ENCODE data around the gene PCDHGB6. TPM values are rescaled to one million over a fixed set of nuclear protein-coding genes. Genes with fewer than 3 reads are reported as not detected.
"Not testable (repeated sequence)": the region's sequence is repeated elsewhere in the genome, so short reads cannot be mapped to it uniquely, and the experiment has no call there.

Gene PCDHGB6
- total RNA-seq, 1 experiment from 2014 or later: 0.21 TPM

DNA sequence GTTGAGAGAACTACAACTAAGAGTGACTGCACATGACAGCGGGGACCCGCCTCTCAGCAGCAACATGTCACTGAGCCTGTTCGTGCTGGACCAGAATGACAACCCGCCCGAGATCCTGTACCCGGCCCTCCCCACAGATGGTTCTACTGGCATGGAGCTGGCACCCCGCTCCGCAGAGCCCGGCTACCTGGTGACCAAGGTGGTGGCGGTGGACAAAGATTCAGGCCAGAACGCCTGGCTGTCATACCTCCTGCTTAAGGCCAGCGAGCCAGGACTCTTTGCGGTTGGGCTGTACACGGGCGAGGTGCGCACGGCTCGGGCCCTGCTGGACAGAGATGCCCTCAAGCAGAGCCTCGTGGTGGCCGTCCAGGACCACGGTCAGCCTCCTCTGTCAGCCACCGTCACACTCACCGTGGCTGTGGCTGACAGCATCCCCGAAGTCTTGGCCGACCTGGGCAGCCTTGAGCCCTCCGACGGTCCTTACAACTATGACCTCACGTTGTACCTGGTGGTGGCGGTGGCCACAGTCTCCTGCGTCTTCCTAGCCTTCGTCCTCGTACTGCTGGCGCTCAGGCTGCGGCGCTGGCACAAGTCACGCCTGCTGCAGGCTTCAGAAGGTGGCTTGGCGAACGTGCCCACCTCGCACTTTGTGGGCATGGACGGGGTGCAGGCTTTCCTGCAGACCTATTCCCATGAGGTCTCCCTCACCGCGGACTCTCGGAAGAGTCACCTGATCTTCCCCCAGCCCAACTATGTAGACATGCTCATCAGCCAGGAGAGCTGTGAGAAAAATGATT, 23.2 kb upstream of the PCDHGB6 start:
- no peak for DNase-seq (ENCODE audit: low read depth, low spot score)
- in situ Hi-C loops (cut with HindIII; ENCODE audit: low pct_unique_long_range_greater_than_20kb, low sequenced_read_pairs): no loop called here

DNA sequence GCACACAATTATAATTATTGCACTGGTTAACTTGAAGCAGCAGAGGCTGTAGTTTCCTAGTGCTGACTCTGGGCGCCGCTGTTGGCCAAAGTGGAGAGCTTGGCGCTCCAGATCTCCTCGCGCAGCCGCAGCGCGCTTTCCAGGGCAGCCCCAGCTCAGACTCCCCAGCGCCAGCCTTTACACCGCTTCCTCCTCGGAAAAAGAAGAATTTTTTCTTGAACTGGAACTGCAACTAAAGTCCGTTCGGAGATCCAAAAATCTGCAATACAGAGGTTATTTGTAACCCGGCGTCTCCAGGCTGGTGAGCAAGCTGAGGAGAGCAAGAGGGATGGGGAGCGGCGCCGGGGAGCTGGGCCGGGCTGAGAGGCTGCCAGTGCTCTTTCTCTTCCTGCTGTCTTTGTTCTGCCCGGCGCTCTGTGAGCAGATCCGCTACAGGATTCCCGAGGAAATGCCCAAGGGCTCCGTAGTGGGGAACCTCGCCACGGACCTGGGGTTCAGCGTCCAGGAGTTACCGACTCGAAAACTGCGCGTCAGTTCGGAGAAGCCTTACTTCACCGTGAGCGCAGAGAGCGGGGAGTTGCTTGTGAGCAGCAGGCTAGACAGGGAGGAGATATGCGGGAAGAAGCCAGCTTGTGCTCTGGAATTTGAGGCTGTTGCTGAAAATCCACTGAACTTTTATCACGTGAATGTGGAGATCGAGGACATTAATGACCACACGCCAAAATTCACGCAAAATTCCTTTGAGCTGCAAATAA, 20.1 kb upstream of the PCDHGB6 start, which contains the start of gene PCDHGB4:
Gene PCDHGB4 (plus strand): TSS at position 142 of the 755 bp plus-strand sequence. CDS start 187 bp downstream, at position 329.
- DNase-seq (ENCODE audit: low read depth, low spot score); in situ Hi-C loops (cut with HindIII; ENCODE audit: low pct_unique_long_range_greater_than_20kb, low sequenced_read_pairs): not testable (repeated sequence)

DNA sequence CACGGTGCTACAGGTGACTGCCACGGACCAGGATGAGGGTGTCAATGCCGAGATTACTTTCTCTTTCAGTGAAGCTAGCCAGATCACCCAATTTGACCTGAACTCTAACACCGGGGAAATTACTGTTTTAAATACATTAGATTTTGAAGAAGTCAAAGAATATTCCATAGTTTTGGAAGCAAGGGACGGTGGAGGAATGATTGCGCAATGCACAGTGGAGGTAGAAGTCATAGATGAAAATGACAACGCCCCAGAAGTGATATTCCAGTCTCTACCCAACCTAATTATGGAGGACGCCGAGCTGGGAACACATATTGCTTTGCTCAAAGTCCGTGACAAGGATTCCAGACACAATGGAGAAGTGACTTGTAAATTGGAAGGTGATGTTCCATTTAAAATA, 19.2 kb upstream of the PCDHGB6 start:
- in situ Hi-C loops (cut with HindIII; ENCODE audit: low pct_unique_long_range_greater_than_20kb, low sequenced_read_pairs): no loop called here
- DNase-seq (ENCODE audit: low read depth, low spot score): no peak

DNA sequence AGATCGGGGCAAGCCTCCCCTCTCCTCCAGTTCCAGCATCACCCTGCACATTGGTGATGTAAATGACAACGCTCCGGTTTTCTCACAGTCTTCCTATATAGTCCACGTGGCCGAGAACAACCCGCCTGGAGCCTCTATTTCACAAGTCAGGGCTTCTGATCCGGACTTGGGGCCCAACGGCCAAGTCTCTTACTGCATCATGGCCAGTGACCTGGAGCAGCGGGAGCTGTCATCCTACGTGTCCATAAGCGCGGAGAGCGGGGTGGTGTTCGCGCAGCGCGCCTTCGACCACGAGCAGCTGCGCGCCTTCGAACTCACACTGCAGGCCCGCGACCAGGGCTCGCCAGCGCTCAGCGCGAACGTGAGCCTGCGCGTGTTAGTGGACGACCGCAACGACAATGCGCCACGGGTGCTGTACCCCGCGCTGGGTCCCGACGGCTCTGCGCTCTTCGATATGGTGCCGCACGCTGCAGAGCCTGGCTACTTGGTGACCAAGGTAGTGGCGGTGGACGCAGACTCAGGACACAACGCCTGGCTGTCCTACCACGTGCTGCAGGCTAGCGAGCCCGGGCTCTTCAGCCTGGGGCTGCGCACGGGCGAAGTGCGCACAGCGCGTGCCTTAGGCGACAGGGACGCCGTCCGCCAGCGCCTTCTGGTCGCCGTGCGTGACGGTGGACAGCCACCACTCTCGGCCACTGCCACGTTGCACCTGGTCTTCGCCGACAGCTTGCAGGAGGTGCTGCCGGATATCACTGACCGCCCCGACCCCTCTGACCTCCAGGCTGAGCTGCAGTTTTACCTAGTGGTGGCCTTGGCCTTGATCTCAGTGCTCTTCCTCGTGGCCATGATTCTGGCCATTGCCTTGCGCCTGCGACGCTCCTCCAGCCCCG, 18.4 kb upstream of the PCDHGB6 start:
- in situ Hi-C loops (cut with HindIII; ENCODE audit: low pct_unique_long_range_greater_than_20kb, low sequenced_read_pairs): no loop called here
- no peak for DNase-seq (ENCODE audit: low read depth, low spot score)

DNA sequence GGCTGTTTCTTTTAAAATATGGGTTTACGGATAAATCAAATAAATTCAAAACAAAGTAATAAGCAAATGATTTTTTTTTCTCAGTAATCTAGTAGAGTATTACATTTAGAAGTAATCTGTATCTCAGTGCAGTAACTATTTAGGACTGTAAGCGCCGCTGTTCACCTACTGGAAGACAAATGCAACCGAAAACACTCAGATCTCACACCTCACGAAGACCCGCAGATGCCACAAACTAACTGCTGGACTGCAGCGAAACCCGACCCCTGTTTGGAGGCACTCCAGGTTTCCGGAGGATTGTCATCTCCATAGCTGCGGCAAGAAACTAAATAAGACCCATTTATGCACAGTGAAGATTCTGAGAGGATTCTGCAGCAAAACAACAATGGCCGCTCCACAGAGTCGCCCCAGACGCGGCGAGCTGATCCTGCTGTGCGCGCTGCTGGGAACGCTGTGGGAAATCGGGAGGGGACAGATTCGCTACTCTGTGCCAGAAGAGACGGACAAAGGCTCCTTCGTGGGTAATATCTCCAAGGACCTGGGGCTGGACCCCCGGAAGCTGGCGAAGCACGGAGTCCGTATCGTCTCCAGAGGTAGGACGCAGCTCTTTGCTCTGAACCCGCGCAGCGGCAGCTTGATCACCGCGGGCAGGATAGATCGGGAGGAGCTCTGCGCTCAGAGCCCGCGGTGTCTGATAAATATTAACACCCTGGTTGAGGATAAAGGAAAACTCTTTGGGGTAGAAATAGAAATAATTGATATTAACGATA, 15.2 kb upstream of the PCDHGB6 start, which contains the start of gene PCDHGA8:
Gene PCDHGA8 (plus strand): TSS at position 205 of the 770 bp plus-strand sequence. CDS start 181 bp downstream, at position 386.
- DNase-seq (ENCODE audit: low read depth, low spot score): no peak
- in situ Hi-C loops (cut with HindIII; ENCODE audit: low pct_unique_long_range_greater_than_20kb, low sequenced_read_pairs): no loop called here

DNA sequence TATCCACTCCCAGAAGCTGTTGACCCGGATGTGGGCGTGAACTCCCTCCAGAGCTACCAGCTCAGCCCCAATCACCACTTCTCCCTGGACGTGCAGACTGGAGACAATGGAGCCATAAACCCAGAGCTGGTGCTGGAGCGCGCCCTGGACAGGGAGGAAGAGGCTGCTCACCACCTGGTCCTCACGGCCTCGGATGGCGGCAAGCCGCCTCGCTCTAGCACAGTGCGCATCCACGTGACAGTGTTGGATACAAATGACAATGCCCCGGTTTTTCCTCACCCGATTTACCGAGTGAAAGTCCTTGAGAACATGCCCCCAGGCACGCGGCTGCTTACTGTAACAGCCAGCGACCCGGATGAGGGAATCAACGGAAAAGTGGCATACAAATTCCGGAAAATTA, 14.6 kb upstream of the PCDHGB6 start:
- in situ Hi-C loops (cut with HindIII; ENCODE audit: low pct_unique_long_range_greater_than_20kb, low sequenced_read_pairs): no loop called here
- DNase-seq (ENCODE audit: low read depth, low spot score): no peak

DNA sequence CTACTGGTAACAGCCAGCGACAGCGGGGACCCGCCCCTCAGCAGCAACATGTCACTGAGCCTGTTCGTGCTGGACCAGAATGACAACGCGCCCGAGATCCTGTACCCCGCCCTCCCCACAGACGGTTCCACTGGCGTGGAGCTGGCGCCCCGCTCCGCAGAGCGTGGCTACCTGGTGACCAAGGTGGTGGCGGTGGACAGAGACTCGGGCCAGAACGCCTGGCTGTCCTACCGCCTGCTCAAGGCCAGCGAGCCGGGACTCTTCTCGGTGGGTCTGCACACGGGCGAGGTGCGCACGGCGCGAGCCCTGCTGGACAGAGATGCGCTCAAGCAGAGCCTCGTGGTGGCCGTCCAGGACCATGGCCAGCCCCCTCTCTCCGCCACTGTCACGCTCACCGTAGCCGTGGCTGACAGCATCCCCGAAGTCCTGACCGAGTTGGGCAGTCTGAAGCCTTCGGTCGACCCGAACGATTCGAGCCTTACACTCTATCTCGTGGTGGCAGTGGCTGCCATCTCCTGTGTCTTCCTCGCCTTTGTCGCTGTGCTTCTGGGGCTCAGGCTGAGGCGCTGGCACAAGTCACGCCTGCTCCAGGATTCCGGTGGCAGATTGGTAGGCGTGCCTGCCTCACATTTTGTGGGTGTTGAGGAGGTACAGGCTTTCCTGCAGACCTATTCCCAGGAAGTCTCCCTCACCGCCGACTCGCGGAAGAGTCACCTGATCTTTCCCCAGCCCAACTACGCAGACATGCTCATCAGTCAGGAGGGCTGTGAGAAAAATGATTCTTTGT, 13.2 kb upstream of the PCDHGB6 start:
- in situ Hi-C loops (cut with HindIII; ENCODE audit: low pct_unique_long_range_greater_than_20kb, low sequenced_read_pairs): not testable (repeated sequence)

DNA sequence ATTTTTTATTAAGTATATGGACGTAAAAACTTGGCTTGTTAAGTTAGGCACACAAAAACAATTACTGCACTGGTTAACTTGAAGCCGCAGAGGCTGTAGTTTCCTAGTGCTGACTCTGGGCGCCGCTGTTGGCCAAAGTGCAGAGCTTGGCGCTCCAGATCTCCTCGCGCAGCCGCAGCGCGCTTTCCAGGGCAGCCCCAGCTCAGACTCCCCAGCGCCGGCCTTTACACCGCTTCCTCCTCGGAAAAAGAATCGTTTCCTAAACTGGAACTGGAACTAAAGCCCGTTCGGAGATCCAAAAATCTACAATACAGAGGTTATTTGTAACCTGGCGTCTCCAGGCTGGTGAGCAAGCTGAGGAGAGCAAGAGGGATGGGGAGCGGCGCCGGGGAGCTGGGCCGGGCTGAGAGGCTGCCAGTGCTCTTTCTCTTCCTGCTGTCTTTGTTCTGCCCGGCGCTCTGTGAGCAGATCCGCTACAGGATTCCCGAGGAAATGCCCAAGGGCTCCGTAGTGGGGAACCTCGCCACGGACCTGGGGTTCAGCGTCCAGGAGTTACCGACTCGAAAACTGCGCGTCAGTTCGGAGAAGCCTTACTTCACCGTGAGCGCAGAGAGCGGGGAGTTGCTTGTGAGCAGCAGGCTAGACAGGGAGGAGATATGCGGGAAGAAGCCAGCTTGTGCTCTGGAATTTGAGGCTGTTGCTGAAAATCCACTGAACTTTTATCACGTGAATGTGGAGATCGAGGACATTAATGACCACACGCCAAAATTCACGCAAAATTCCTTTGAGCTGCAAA, 9.9 kb upstream of the PCDHGB6 start, which contains the start of gene PCDHGB5:
Gene PCDHGB5 (plus strand): TSS at position 192 of the 796 bp plus-strand sequence. CDS start 181 bp downstream, at position 373.
- DNase-seq (ENCODE audit: low read depth, low spot score); in situ Hi-C loops (cut with HindIII; ENCODE audit: low pct_unique_long_range_greater_than_20kb, low sequenced_read_pairs): not testable (repeated sequence)

More for the DNA sequence above, 13.2 kb upstream of the PCDHGB6 start:
- DNase-seq (ENCODE audit: low read depth, low spot score): not testable (repeated sequence)

DNA sequence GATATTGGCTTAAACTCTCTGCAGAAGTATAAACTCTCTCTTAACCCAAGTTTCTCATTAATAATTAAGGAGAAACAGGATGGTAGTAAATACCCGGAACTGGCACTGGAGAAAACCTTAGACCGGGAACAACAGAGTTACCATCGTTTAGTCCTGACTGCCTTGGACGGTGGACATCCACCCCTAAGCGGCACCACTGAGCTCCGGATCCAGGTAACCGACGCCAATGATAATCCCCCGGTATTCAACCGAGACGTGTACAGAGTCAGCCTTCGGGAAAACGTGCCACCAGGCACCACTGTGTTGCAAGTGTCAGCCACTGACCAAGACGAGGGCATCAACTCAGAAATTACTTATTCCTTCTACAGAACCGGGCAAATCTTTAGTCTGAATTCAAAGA, 9.2 kb upstream of the PCDHGB6 start:
- DNase-seq (ENCODE audit: low read depth, low spot score): no peak
- in situ Hi-C loops (cut with HindIII; ENCODE audit: low pct_unique_long_range_greater_than_20kb, low sequenced_read_pairs): no loop called here

DNA sequence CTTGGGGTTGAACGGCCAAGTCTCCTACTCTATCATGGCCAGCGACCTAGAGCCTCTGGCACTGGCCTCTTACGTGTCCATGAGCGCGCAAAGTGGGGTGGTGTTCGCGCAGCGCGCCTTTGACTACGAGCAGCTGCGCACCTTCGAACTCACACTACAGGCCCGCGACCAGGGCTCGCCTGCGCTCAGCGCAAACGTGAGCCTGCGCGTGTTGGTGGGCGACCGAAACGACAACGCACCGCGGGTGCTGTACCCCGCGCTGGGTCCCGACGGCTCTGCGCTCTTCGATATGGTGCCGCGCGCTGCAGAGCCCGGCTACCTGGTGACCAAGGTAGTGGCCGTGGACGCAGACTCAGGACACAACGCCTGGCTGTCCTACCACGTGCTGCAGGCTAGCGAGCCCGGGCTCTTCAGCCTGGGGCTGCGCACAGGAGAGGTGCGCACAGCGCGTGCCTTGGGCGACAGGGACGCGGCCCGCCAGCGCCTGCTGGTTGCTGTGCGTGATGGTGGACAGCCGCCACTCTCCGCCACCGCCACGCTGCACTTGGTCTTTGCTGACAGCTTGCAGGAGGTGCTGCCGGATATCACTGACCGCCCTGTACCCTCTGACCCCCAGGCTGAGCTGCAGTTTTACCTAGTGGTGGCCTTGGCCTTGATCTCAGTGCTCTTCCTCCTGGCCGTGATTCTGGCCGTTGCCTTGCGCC, 8.1 kb upstream of the PCDHGB6 start:
- DNase-seq (ENCODE audit: low read depth, low spot score): no peak
- in situ Hi-C loops (cut with HindIII; ENCODE audit: low pct_unique_long_range_greater_than_20kb, low sequenced_read_pairs): no loop called here

DNA sequence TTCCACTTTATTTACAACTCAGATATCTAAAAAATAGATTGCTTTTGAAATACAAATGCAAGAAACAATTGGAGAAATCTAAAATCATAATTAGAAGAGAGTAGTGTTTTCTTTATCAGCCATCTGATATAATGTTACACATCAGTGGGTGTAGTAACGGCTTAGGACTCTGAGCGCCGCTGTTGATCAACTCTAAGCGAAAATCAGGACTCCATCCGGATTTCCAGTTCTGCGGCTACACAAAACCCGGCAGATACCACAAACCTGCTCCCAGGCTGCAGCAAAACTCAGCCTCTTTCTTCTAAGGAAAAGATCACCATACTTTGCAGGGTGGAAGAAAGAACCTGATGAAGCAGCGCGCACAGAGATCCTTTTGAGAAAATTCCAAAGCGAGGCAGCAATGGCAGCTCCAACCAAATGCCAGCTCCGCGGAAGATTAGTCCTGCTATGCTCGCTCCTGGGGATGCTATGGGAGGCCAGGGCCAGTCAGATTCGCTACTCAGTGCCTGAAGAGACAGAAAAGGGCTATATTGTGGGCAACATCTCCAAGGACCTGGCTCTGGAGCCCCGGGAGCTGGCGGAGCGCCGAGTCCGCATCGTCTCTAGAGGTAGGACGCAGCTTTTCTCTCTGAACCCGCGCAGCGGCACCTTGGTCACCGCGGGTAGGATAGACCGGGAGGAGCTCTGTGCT, 5.1 kb upstream of the PCDHGB6 start, which contains the start of gene PCDHGA9:
Gene PCDHGA9 (plus strand): TSS at position 226 of the 691 bp plus-strand sequence. CDS start 175 bp downstream, at position 401.
- in situ Hi-C loops (cut with HindIII; ENCODE audit: low pct_unique_long_range_greater_than_20kb, low sequenced_read_pairs): no loop called here
- DNase-seq (ENCODE audit: low read depth, low spot score): peak; percentile 23

DNA sequence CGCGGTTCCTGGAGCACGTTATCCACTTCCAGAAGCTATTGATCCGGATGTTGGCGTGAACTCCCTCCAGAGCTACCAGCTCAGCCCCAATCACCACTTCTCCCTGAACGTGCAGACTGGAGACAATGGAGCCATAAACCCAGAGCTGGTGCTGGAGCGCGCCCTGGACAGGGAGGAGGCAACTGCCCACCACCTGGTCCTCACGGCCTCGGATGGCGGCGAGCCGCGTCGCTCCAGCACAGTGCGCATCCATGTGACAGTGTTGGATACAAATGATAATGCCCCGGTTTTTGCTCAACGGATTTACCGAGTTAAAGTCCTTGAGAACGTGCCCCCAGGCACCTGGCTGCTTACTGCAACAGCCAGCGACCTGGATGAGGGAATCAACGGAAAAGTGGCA, 4.4 kb upstream of the PCDHGB6 start:
- in situ Hi-C loops (cut with HindIII; ENCODE audit: low pct_unique_long_range_greater_than_20kb, low sequenced_read_pairs): no loop called here
- DNase-seq (ENCODE audit: low read depth, low spot score): no peak

DNA sequence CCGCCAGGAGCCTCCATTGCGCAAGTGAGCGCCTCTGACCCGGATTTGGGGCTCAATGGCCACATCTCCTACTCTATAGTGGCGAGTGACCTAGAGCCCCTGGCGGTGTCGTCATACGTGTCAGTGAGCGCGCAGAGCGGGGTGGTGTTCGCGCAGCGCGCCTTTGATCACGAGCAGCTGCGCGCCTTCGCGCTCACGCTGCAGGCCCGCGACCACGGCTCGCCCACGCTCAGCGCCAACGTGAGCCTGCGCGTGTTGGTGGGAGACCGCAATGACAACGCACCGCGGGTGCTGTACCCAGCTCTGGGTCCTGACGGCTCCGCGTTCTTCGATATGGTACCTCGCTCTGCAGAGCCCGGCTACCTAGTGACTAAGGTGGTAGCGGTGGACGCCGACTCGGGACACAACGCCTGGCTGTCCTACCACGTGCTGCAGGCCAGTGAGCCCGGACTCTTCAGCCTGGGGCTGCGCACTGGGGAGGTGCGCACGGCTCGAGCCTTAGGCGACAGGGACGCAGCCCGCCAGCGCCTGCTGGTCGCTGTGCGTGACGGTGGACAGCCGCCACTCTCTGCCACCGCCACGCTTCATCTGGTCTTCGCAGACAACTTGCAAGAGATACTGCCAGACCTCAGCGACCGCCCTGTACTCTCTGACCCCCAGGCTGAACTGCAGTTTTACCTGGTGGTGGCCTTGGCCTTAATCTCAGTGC, 1.9 kb downstream of the PCDHGB6 start:
- DNase-seq (ENCODE audit: low read depth, low spot score): no peak
- in situ Hi-C loops (cut with HindIII; ENCODE audit: low pct_unique_long_range_greater_than_20kb, low sequenced_read_pairs): no loop called here

DNA sequence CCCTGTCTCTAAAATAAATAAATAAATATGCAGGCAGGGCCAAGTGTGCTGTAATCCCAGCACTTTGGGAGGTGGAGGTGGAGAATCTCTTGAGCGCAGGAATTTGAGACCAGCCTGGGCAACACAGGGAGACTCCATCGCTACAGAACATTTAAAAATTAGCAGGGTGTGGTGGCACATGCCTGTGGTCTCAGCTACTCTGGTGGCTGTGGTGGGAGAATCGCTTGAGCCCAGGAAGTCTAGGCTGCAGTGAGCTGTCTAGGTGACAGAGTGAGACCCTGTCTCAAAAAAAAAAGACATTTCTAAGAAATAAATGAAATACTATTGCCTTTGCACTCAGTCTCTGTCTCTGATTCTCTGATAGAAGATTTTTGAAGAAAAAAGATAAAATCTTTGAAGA, 3.8 kb downstream of the PCDHGB6 start:
- no peak for DNase-seq (ENCODE audit: low read depth, low spot score)
- in situ Hi-C loops (cut with HindIII; ENCODE audit: low pct_unique_long_range_greater_than_20kb, low sequenced_read_pairs): no loop called here
